H1 (cell line): ENCODE measurements around the gene SLC12A7. TPM values are rescaled to one million over a fixed set of nuclear protein-coding genes. Genes with fewer than 3 reads are reported as not detected.

ENCODE experiments used
- BRCA1 ChIP-seq: IDR thresholded peaks from 2 replicates; pipeline ENCODE4 v1.6.1; 2012; ENCODE audit warnings: low read depth, low read length, improper control_type of control experiment
- CHD7 ChIP-seq: fragments of 300-600 bp; sonication (generic); IDR thresholded peaks from 2 replicates; pipeline ENCODE4 v1.7.1; 2012; ENCODE audit warnings: low read length, moderate library complexity, mild to moderate bottlenecking, inconsistent platforms; ENCODE audit not compliant: insufficient replicate concordance
- GABPA ChIP-seq: IDR thresholded peaks from 2 replicates; pipeline ENCODE4 v1.6.1; 2011; ENCODE audit warnings: mild to moderate bottlenecking, low read length, moderate library complexity, borderline replicate concordance; ENCODE audit not compliant: insufficient read depth
- KDM5A ChIP-seq: fragments of 200-600 bp; IDR thresholded peaks from 2 replicates; pipeline ENCODE4 v1.7.1; 2012; ENCODE audit warnings: mild to moderate bottlenecking, low read length, inconsistent platforms, mixed read lengths
- MAX ChIP-seq: IDR thresholded peaks from 2 replicates; pipeline ENCODE4 v1.6.1; 2012; ENCODE audit warnings: inconsistent platforms
- RNF2 ChIP-seq: fragments of 200-900, 300-1000 bp; sonication (generic); IDR thresholded peaks from 2 replicates; pipeline ENCODE4 v1.7.1; 2016; ENCODE audit warnings: borderline replicate concordance, low read depth, mild to moderate bottlenecking, antibody characterized with exemption, low read length; ENCODE audit not compliant: poor library complexity, severe bottlenecking; ENCODE audit errors: missing control alignments
- SIN3A ChIP-seq, 2 experiments: IDR thresholded peaks in 1 of 2; conservative IDR thresholded peaks in 1 of 2; 2 replicates each; pipeline ENCODE4 v1.6.1; 2011 to 2012; ENCODE audit warnings: low read length in 2 of 2, improper control_type of control experiment in 1 of 2, low read depth in 1 of 2, mild to moderate bottlenecking in 1 of 2
- polyA plus RNA-seq, 7 experiments: library from polyadenylated mRNA; depleted of rRNA in 3 of 7; stranded (reverse) in 5 of 7; unstranded in 2 of 7; fragments of >200 nt in 5 of 7; fragments of 200-250 nt in 2 of 7; gene quantifications; 1 replicate in 5 of 7; 2 replicates in 1 of 7; 4 replicates in 1 of 7; pipeline versions ENCODE4 v1.2.1 to v1.2.3, GENCODE V29; 2011 to 2013; ENCODE audit warnings: missing spikeins in 2 of 7, mixed read lengths in 2 of 7
- total RNA-seq: library from RNA; stranded (reverse); fragmentation: NEBNext Ultra II Directional; extraction: Animal tissue kit (Norgen Biotek cat#: 25700); gene quantifications from 2 replicates; pipeline ENCODE4 v1.2.1, GENCODE V29; 2021

The SLC12A7 gene
- total and polyA plus RNA-seq, 2 of the 8 experiments (the other 6 are each of a cell fraction or from before 2014, with no cell fraction given), result 23.5 to 39.7 TPM

- TF ChIP-seq KDM5A (no peak), MAX (no peak), GABPA (no peak), CHD7 (no peak), BRCA1 (no peak), SIN3A (conservative IDR thresholded peaks at IDR 0.05 in 1 of 2, IDR thresholded peaks at IDR 0.05 in 1 of 2; ENCODE audit: low read depth in 1 of 2, low read length in 2 of 2) (no peak), RNF2 (no peak)
- TF ChIP-seq, all 59 proteins: peak for 0
Measured at GRCh38 chr5:1030801-1031271, 81.0 kb downstream of the SLC12A7 start (continued).
